Measurements from ENCODE around the gene PTPRG.
A peak's percentile ranks its signal among the peaks of the same experiment; 100 is the strongest.

Gene PTPRG

DNA sequence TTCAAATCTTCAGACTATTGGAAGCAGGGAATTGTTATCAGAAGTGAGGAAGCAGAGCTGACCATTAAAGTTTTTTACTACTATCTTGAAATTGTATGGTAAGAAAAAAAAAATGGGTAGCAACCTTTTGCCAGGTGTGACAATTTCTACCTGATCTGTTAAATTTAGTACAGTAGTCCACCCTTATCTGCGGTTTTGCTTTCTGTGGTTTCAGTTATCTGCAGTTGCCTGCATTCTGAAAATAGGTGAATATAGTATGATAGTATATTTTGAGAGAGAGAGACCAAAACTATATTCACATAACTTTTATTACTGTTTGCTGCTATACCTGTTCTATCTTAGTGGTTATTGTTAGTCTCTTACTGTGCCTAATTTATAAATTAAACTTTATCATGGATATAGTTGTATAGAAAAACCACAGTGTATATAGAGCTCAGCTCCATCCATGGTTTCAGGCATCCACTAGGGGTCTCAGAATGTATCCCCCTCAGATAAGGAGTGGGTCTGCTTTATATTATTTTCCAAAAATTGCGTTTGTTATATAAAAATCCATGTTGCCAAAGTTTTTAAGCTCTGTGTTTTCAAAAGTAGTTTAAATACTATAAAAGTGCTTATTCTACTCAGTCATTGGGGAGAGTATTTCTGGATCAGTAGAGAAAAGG lies 69.9 kb downstream of the PTPRG start:
- Histone ChIP-seq H3K9ac (ENCODE audit: low read depth, low read length, poor library complexity, severe bottlenecking) (no peak overlapping the region), H3K9me3 (ENCODE audit: insufficient read depth, low read depth, low read length) (peaks cover 8% of the 10 kb centered on the region; the same call in 1 of the 2 replicates), H3K79me2 (ENCODE audit: insufficient read depth, low read length) (no peaks in the 10 kb centered on the region), H3K4me3 (ENCODE audit: low read length, poor library complexity, severe bottlenecking) (peak overlapping the region; percentile 0), H3F3A (ENCODE audit: low read depth) (peaks cover 3% of the 10 kb centered on the region), H3K4me2 (ENCODE audit: low read depth, low read length, poor library complexity, severe bottlenecking) (peak overlapping the region; percentile 41), H4K20me1 (ENCODE audit: insufficient read depth, low read length, poor library complexity, severe bottlenecking) (no peaks in the 10 kb centered on the region), H3K9me2 (replicated peaks; ENCODE audit: low read depth, low read length) (no peaks in the 10 kb centered on the region), H2AFZ (ENCODE audit: low read length) (no peak overlapping the region), H3K36me3 (ENCODE audit: insufficient read depth, low read length) (no peaks in the 10 kb centered on the region), H3K27me3 (ENCODE audit: insufficient read depth, low read length, poor library complexity, severe bottlenecking) (no peaks in the 10 kb centered on the region), H3K4me1 (ENCODE audit: insufficient read depth, low read length, poor library complexity, severe bottlenecking) (peaks cover 39% of the 10 kb centered on the region)
- TF ChIP-seq, protein P1, sequence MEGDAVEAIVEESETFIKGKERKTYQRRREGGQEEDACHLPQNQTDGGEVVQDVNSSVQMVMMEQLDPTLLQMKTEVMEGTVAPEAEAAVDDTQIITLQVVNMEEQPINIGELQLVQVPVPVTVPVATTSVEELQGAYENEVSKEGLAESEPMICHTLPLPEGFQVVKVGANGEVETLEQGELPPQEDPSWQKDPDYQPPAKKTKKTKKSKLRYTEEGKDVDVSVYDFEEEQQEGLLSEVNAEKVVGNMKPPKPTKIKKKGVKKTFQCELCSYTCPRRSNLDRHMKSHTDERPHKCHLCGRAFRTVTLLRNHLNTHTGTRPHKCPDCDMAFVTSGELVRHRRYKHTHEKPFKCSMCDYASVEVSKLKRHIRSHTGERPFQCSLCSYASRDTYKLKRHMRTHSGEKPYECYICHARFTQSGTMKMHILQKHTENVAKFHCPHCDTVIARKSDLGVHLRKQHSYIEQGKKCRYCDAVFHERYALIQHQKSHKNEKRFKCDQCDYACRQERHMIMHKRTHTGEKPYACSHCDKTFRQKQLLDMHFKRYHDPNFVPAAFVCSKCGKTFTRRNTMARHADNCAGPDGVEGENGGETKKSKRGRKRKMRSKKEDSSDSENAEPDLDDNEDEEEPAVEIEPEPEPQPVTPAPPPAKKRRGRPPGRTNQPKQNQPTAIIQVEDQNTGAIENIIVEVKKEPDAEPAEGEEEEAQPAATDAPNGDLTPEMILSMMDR (conservative IDR thresholded peaks at IDR 0.05; ENCODE audit: low read length), result peak; percentile 51
- TF ChIP-seq EZH2phosphoT487 (IDR thresholded peaks at IDR 0.05; ENCODE audit: borderline replicate concordance), result no peak

DNA sequence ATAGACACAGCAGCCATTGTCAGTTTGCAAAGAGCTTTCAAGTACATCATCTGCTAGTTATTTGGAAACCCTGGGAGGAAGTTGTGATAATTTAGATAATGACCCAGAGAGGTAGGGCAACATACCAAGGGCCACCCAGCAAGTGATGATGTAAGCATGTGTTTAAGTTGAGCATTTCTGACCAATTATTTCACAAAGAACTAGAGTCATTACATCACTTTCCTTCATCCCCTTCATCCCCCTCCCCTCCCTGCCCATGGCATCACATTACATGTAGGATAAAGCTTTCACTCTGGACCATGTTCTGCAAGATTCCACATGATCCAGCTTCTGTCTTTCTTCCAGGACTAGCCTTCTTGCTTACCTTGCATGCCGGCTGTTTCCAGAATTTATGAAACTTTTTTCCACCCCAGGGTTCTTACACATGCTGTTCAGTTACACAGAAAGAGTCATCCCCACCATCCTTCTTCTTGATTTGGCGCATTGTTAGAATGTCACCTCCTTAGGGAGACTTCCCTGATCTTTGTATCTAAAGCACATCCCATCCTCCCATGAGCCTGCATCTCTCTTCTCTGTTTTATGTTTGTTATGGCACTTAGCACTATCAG lies 71.3 kb downstream of the PTPRG start:
- Histone ChIP-seq H3K79me2 (ENCODE audit: insufficient read depth, low read length) (no peaks in the 10 kb centered on the region), H3K4me3 (ENCODE audit: low read length, poor library complexity, severe bottlenecking) (no peak overlapping the region), H3K9ac (ENCODE audit: low read depth, low read length, poor library complexity, severe bottlenecking) (no peak overlapping the region), H2AFZ (ENCODE audit: low read length) (no peak overlapping the region), H3K27me3 (ENCODE audit: insufficient read depth, low read length, poor library complexity, severe bottlenecking) (no peaks in the 10 kb centered on the region), H4K20me1 (ENCODE audit: insufficient read depth, low read length, poor library complexity, severe bottlenecking) (no peaks in the 10 kb centered on the region), H3K4me2 (ENCODE audit: low read depth, low read length, poor library complexity, severe bottlenecking) (no peak overlapping the region), H3F3A (ENCODE audit: low read depth) (peaks cover 3% of the 10 kb centered on the region), H3K9me3 (ENCODE audit: insufficient read depth, low read depth, low read length) (peaks cover 8% of the 10 kb centered on the region; the same call in 1 of the 2 replicates), H3K36me3 (ENCODE audit: insufficient read depth, low read length) (no peaks in the 10 kb centered on the region), H3K9me2 (replicated peaks; ENCODE audit: low read depth, low read length) (no peaks in the 10 kb centered on the region), H3K4me1 (ENCODE audit: insufficient read depth, low read length, poor library complexity, severe bottlenecking) (peaks cover 37% of the 10 kb centered on the region)
- TF ChIP-seq, protein P1 (conservative IDR thresholded peaks at IDR 0.05; ENCODE audit: low read length), result no peak
- TF ChIP-seq EZH2phosphoT487 (IDR thresholded peaks at IDR 0.05; ENCODE audit: borderline replicate concordance), result no peak

- no peak for TF ChIP-seq EZH2phosphoT487 (IDR thresholded peaks at IDR 0.05; ENCODE audit: borderline replicate concordance)
- TF ChIP-seq, protein P1 (conservative IDR thresholded peaks at IDR 0.05; ENCODE audit: low read length), result no peak
- no peak overlapping the region for H3K4me2 ChIP-seq (ENCODE audit: low read depth, low read length, poor library complexity, severe bottlenecking)
- H3K79me2 ChIP-seq (ENCODE audit: insufficient read depth, low read length), result no peaks in the 10 kb centered on the region
- no peaks in the 10 kb centered on the region for H3K9me2 ChIP-seq (replicated peaks; ENCODE audit: low read depth, low read length)
- no peaks in the 10 kb centered on the region for H3K36me3 ChIP-seq (ENCODE audit: insufficient read depth, low read length)
- H3K27me3 ChIP-seq (ENCODE audit: insufficient read depth, low read length, poor library complexity, severe bottlenecking), result no peaks in the 10 kb centered on the region
- H2AFZ ChIP-seq (ENCODE audit: low read length), result no peak overlapping the region
- no peak overlapping the region for H3K4me3 ChIP-seq (ENCODE audit: low read length, poor library complexity, severe bottlenecking)
- H3F3A ChIP-seq (ENCODE audit: low read depth), result peaks cover 3% of the 10 kb centered on the region
- H3K4me1 ChIP-seq (ENCODE audit: insufficient read depth, low read length, poor library complexity, severe bottlenecking), result peaks cover 26% of the 10 kb centered on the region
- no peaks in the 10 kb centered on the region for H4K20me1 ChIP-seq (ENCODE audit: insufficient read depth, low read length, poor library complexity, severe bottlenecking)
- no peak overlapping the region for H3K9ac ChIP-seq (ENCODE audit: low read depth, low read length, poor library complexity, severe bottlenecking)
- H3K9me3 ChIP-seq (ENCODE audit: insufficient read depth, low read depth, low read length), result peaks cover 8% of the 10 kb centered on the region; the same call in 1 of the 2 replicates
Measured at GRCh38 chr3:61634678-61635077, 73.3 kb downstream of the PTPRG start.

All from Loucy (cell line).